ENCODE measurements around the gene PDPK1.

DNA sequence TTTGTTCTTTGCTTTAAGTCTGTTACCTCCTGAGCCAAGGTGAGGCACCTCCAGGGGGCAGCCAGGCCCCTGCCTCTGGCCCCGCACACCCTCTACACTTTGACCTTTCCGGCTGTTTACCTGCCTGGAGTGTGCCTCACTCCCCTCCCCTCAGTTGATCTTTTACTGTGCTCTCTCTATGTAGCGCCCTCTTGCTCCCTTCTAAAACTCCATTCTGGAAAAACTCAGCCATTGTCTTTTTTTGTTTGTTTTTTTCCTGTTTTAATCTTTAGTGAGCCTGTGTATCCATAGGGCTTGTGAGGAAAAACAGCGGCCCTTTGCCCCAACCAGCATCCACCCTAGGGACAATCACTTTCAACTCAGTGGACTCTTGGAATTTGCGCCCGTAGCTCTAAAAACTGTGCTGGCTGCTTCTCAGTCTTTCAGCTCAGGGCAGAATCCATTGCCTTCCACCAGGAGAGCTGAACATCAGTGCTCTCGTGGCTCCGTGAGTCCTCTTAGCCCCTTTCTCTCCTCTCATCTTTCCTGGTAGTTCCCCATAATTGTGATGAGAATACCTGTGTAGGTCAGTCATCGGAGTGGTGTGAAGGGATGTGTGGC, 13.4 kb upstream of the PDPK1 start:
- no peak for TF ChIP-seq POLR2A (IDR thresholded peaks at IDR 0.05; ENCODE audit: low read length)
- no peak for TF ChIP-seq GATA1 (IDR thresholded peaks at IDR 0.05; ENCODE audit: low read depth, low read length)

Data from erythroblast (primary cell).